Esophagus (tissue), 2 donors: ENCODE measurements around the gene DRD2. TPM values are rescaled to one million over a fixed set of nuclear protein-coding genes. Genes with fewer than 3 reads are reported as not detected.

Source experiments
- H3K27ac ChIP-seq, 2 donors: one replicate each; pipeline ENCODE4 v1.5.1; 2013; ENCODE audit warnings: low read depth in 2 of 2, mild to moderate bottlenecking in 2 of 2, inconsistent platforms in 1 of 2, low read length in 1 of 2, moderate library complexity in 1 of 2
- H3K27me3 ChIP-seq, 2 donors: one replicate each; pipeline ENCODE4 v1.6.1; 2013; ENCODE audit warnings: low read length in 2 of 2, control low read depth in 1 of 2, mild to moderate bottlenecking in 1 of 2; ENCODE audit not compliant: insufficient read depth in 2 of 2, control insufficient read depth in 1 of 2
- H3K36me3 ChIP-seq, 2 donors: one replicate each; pipeline ENCODE4 v1.6.1; 2013; ENCODE audit warnings: low read length in 1 of 2; ENCODE audit not compliant: control insufficient read depth in 2 of 2, insufficient read depth in 2 of 2
- H3K4me1 ChIP-seq, 2 donors: one replicate each; pipeline ENCODE4 v1.6.1; 2013; ENCODE audit warnings: low read length in 1 of 2; ENCODE audit not compliant: control insufficient read depth in 2 of 2, insufficient read depth in 2 of 2
- H3K4me3 ChIP-seq, 2 donors: one replicate each; pipeline ENCODE4 v1.5.1; 2013; ENCODE audit warnings: low read length in 2 of 2, mild to moderate bottlenecking in 2 of 2, low read depth in 1 of 2, moderate library complexity in 1 of 2
- H3K9me3 ChIP-seq, 2 donors: one replicate each; pipeline ENCODE4 v1.6.1; 2013; ENCODE audit warnings: mild to moderate bottlenecking in 2 of 2, low read depth in 1 of 2, low read length in 1 of 2, moderate library complexity in 1 of 2; ENCODE audit not compliant: control insufficient read depth in 2 of 2, insufficient read depth in 1 of 2
- WGBS, 2 donors: extraction: QIAGEN DNeasy Blood & Tissue Kit; methylation state at CpG; one replicate each; pipeline ENCODE4 v1.1.7; 2013; 5-methylcytosine and 5-hydroxymethylcytosine counted together
- polyA plus RNA-seq, 2 donors: library from polyadenylated mRNA; stranded (reverse); fragments of 200-250 nt; gene quantifications; one replicate each; pipeline ENCODE4 v1.2.3, GENCODE V29; 2013
- donor health status: healthy with polysubstance abuse.
- donor health status: Bipolar disorder and iron deficiency.

Gene DRD2
- polyA plus RNA-seq, 2 donors = 0.05 to 0.06 TPM

DNA sequence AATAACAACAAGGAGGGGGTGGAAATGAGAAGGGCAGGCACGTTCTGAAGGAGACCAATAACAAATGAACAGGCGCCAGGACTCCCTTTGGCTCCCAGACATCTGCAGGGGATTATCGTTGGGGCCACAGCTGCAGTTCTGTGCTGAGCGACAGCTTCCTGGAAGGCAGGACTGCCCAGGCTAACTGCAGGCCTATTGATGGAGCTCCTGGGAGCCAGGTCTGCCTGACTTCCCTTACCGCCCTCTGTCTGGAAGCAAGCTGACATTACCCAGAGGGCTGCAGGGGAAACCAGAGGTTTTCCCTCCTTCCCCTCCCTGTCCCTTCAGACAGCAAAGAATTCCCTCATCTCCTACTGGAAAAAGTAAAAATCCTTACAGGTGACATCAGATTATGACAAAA, 5.0 kb downstream of the DRD2 start:
- Histone ChIP-seq H3K4me3 (no peak overlapping the region), H3K9me3 (no peaks in the 10 kb centered on the region), H3K36me3 (no peaks in the 10 kb centered on the region), H3K27me3 (peaks cover 0 to 4% of the 10 kb centered on the region in 2 donors), H3K4me1 (peaks cover 0 to 4% of the 10 kb centered on the region in 2 donors), H3K27ac (no peak overlapping the region)
- 52 to 55% methylated on average over 5 of the region's 5 CpGs for WGBS, 2 donors

DNA sequence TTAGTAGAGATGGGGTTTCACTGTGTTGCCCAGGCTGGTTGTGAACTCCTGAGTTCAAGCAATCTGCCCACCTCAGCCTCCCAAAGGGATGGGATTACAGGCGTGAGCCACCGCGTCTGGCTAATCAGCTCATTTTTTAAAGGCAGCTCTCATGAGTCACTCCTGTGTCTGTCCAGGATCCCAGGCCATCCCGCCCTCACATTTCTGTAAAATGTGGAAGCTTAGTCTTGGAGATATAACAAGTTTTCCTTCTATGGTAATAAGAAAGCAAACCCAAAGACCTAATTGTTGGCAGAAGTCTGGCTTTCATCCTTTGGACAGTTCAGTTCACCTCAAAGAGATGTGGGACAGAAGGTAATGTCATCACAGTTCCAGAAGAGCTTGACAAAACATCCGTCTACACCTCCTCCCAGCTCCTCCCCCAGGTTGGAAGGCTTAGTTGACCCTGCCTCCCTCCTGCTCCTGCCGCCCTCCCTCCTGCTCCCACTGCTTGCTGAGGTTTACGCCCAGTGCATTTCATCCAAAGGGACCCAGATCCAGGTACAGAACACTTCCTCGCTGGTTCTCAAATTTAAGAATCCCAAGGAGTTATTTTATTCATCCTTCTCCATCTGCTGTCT, 6.4 kb downstream of the DRD2 start:
- H3K36me3 ChIP-seq = no peaks in the 10 kb centered on the region
- H3K9me3 ChIP-seq = no peaks in the 10 kb centered on the region
- no peak overlapping the region for H3K27ac ChIP-seq
- WGBS, 2 donors = 73 to 79% methylated on average over 8 of the region's 8 CpGs
- H3K4me3 ChIP-seq = no peak overlapping the region
- peaks cover 0 to 1% of the 10 kb centered on the region in 2 donors for H3K27me3 ChIP-seq
- no peaks in the 10 kb centered on the region for H3K4me1 ChIP-seq

DNA sequence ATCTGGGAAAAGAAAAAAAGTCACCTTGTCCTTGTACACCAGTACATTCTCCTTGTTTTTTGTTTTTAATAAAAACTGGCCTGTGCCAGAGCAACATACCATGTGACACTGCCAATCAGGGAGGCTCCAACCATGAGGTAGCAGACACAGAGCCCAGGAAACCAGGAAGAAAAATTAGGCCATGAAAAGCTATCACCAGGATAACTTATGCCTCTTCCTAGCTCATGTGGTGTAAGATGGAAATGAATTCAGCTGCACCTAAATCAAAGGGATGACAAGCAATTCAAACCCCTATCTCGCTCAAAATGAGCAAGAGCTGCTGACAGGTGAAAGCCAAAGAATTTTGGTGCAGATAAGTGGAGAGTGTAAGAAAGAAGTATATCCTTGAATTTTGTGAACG, 7.7 kb downstream of the DRD2 start:
- Histone ChIP-seq H3K9me3 (no peaks in the 10 kb centered on the region), H3K36me3 (no peaks in the 10 kb centered on the region), H3K4me3 (no peak overlapping the region), H3K4me1 (no peaks in the 10 kb centered on the region), H3K27ac (no peak overlapping the region), H3K27me3 (no peaks in the 10 kb centered on the region)
- WGBS, 2 donors = 59 to 65% methylated on average over 2 of the region's 2 CpGs

DNA sequence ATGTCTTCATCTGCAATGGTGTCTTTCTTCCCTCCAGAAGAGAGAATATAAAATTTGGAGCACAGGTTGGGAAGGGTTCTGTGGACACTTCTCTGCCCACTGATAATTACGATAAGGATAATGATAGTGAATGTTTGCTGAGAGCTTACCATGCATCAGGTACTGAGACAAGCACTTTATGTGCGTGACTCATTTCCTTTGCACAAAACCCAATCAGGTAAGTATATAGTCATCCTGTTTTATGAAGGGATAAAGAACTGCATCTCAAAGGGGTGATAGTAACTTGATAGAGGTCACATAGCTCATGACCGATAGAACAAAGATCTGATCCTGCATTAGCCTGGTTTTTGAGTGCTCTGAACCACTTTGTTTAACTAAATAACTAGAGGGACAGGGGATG, 9.4 kb downstream of the DRD2 start:
- Histone ChIP-seq H3K27ac (no peak overlapping the region), H3K9me3 (no peaks in the 10 kb centered on the region), H3K36me3 (no peaks in the 10 kb centered on the region), H3K27me3 (no peaks in the 10 kb centered on the region), H3K4me1 (no peaks in the 10 kb centered on the region), H3K4me3 (no peak overlapping the region)
- WGBS, 2 donors = 82 to 84% methylated on average over 3 of the region's 3 CpGs

DNA sequence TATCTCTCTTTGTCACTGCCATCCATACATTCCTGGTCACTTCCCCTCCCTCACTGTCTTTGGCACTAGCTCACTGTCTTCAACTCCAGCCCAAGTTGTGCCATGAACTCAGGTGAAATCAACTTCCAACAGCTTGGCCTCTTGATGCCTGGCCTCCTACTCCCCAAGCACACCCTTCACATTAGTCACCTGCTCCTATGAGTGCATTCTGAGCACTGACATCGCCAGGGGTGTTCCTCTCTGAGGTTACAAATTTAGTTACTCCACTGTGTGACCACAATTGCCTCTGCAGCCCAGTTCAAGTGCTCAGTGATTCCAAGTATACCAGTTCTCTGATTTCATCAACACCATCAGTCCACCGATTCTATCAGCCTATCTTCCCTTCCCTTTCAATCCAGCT, 10.8 kb downstream of the DRD2 start:
- 64 to 89% methylated on average over 2 of the region's 2 CpGs for WGBS, 2 donors
- H3K9me3 ChIP-seq = no peaks in the 10 kb centered on the region
- no peak overlapping the region for H3K4me3 ChIP-seq
- H3K27ac ChIP-seq = no peak overlapping the region
- peaks cover 0 to 3% of the 10 kb centered on the region in 2 donors for H3K4me1 ChIP-seq
- H3K27me3 ChIP-seq = no peaks in the 10 kb centered on the region
- no peaks in the 10 kb centered on the region for H3K36me3 ChIP-seq

DNA sequence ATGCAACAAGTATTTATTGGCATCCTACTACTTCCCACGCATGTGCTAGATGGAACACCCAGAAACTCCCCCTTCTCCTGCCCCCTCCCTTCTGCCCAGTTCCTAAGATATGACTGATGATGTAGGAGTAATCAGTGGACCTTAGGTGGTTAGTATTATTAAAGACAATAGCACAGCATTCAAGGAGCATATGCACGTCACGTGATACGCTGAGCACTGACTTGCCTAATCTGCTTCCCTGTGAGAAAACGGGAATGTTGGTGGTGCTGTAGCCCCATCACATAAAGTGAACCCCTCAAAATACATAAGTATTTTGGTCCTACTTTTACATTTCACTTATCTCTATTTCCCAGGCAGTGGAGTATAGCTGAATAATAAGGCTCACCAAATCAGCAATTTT, 12.4 kb downstream of the DRD2 start:
- Histone ChIP-seq H3K4me1 (peaks cover 0 to 3% of the 10 kb centered on the region in 2 donors), H3K27me3 (no peaks in the 10 kb centered on the region), H3K9me3 (no peaks in the 10 kb centered on the region), H3K36me3 (no peaks in the 10 kb centered on the region), H3K27ac (no peak overlapping the region), H3K4me3 (no peak overlapping the region)
- 82 to 86% methylated on average over 5 of the region's 5 CpGs for WGBS, 2 donors

DNA sequence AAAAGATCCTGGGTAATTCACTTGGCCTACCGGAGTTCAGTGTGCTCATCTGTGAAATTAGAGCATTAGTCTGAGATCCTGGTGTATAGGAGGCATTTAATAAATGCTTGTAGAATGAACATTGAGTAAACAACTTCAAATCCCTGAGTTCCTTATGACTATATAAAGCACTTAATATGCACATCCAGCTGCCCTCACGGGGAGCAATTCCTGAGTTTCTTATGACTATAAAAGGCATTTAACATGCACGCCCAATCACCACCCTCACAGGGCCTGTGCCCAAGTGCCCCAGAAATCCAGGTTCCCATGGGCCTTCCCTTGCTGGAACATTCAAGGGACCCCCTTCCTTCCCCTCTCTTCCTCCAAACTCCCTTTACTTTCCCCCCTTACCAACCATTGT, 13.6 kb downstream of the DRD2 start:
- Histone ChIP-seq H3K27me3 (no peaks in the 10 kb centered on the region), H3K4me1 (peaks cover 0 to 3% of the 10 kb centered on the region in 2 donors), H3K4me3 (no peak overlapping the region), H3K27ac (no peak overlapping the region), H3K36me3 (no peaks in the 10 kb centered on the region), H3K9me3 (no peaks in the 10 kb centered on the region)
- WGBS, 2 donors = 75% methylated on average over 3 of the region's 3 CpGs

DNA sequence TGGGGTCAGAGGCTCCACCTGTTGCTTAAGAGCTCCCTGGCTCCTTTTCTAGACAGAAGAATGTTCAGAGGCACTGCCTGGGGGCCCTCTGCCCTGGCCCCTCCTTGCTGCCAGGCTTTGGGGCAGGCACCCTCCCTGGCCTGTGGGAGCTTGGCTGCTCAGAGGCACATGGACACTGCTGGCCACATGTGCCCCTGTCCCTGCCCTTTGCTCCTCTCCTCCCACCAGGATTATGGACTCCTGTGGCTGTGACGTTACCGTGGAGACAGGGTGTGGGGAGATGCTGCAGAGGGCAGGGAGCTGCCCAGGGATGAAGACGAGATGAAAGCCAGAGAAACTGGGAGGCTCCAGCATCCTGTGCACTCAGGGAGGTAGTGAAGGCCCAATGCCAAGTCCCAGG, 14.7 kb downstream of the DRD2 start:
- Histone ChIP-seq H3K27ac (no peak overlapping the region), H3K36me3 (no peaks in the 10 kb centered on the region), H3K9me3 (no peaks in the 10 kb centered on the region), H3K27me3 (no peaks in the 10 kb centered on the region), H3K4me1 (peaks cover 0 to 3% of the 10 kb centered on the region in 2 donors), H3K4me3 (no peak overlapping the region)
- 62 to 65% methylated on average over 3 of the region's 3 CpGs for WGBS, 2 donors

DNA sequence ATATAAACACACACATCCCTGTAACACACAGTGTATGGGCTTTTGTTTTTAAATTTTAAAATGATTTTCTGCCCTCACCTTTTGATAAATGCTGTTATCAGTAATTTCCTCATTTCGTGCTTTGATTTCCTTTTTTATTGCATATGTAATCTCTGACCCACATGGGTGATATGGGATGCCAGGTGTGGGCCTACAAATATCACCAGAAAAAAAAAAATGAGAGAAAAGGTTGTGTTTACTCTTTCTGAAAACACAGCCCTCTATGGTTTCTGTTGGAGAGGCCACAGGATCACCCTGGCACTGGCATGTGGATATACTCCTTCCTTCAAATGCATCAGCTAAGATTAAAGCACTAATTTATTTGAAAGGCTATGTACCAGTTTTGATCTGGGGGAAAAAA, 17.0 kb downstream of the DRD2 start:
- 49 to 83% methylated on average over 1 of the region's 1 CpG for WGBS, 2 donors
- no peaks in the 10 kb centered on the region for H3K27me3 ChIP-seq
- H3K4me3 ChIP-seq = no peak overlapping the region
- peaks cover 0 to 3% of the 10 kb centered on the region in 2 donors for H3K4me1 ChIP-seq
- no peaks in the 10 kb centered on the region for H3K36me3 ChIP-seq
- no peak overlapping the region for H3K27ac ChIP-seq
- H3K9me3 ChIP-seq = no peaks in the 10 kb centered on the region

DNA sequence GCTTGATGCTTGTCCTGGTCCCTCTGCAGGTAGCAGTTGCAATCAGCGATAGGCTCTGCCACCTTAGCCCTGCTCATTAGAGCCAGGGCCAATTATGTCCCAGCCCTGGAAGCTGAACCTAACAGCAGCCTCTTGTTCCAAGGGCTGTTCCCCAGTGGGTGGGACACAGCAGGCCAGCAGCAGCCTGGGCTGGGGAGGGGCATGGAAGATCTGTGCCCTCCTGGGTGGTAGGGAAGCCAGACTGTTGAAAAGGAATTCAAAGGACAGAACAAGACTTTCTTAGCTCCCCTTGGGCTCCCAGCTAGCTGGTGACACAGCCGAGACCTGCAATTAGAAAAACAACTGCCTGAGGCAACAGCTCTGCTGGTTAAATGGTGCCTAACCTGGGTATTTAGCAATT, 17.4 kb downstream of the DRD2 start:
- H3K36me3 ChIP-seq = no peaks in the 10 kb centered on the region
- H3K27ac ChIP-seq = no peak overlapping the region
- no peaks in the 10 kb centered on the region for H3K9me3 ChIP-seq
- H3K27me3 ChIP-seq = no peaks in the 10 kb centered on the region
- H3K4me3 ChIP-seq = no peak overlapping the region
- 49 to 51% methylated on average over 2 of the region's 2 CpGs for WGBS, 2 donors
- peaks cover 0 to 3% of the 10 kb centered on the region in 2 donors for H3K4me1 ChIP-seq
